Limb (tissue), 2 donors: Measurements from ENCODE around the gene LAMA3.

Experiments used
- DNase-seq, 2 donors: peaks; one replicate each; pipeline ENCODE4 v3.0.0-alpha.2; 2016; ENCODE audit errors: extremely low spot score in 2 of 2

The LAMA3 gene

GRCh38 chr18:23933407-23933806 is 244.2 kb downstream of the LAMA3 start:
- DNase-seq = no peak

GRCh38 chr18:23934252-23934651 is 245.0 kb downstream of the LAMA3 start:
- DNase-seq = no peak

- DNase-seq = no peak
Observed at GRCh38 chr18:23934863-23935262, 245.6 kb downstream of the LAMA3 start.

GRCh38 chr18:23935804-23936203 is 246.6 kb downstream of the LAMA3 start:
- DNase-seq = no peak

DNA sequence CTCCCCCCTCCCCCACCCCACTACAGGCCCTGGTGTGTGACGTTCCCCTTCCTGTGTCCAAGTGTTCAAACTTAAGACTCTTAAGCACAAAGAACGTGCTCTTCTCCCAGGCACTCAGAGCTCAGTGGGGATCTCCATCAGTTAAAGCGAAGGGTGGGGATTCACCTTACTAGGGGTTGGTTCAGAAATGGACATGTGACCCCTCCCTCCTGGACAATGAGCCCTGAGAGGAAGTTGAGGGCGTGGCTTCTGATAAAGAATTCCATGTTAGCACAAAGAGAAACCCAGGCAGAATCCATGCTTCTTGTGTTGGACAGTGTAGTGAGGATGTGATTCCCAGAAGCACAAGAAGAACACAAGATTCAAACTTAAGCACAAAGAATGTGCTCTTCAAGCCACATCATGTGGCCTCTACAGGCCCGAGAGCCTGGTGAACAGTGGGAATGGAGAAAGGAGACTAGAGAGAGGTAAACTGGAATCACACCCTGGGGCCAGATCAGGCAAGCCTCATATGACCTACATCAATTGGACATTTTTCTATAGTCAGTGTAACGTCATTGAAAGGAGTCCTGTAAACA is 247.2 kb downstream of the LAMA3 start:
- DNase-seq = no peak

- no peak for DNase-seq
Observed at GRCh38 chr18:23938043-23938756, 248.9 kb downstream of the LAMA3 start.

DNA sequence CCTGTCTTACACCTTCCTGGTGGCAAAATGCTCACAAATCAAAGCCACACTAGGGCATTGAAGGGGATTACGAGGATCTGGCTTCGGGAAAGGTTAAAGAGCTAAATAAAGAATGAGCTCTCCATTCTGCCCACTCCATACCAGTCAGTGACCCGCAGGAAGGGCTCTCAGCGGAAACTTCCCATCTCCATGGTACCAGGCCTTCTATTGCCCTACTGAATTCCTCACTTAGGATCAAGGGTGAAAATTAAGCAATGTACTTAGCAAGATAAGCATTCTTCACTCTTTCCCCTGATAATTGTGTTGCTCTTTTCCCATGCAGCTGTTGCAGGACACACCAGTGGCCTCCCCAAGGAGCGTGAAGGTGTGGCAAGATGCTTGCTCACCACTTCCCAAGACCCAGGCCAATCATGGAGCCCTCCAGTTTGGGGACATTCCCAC is 249.7 kb downstream of the LAMA3 start:
- no peak for DNase-seq

GRCh38 chr18:23939366-23939765 is 250.1 kb downstream of the LAMA3 start:
- no peak for DNase-seq

DNA sequence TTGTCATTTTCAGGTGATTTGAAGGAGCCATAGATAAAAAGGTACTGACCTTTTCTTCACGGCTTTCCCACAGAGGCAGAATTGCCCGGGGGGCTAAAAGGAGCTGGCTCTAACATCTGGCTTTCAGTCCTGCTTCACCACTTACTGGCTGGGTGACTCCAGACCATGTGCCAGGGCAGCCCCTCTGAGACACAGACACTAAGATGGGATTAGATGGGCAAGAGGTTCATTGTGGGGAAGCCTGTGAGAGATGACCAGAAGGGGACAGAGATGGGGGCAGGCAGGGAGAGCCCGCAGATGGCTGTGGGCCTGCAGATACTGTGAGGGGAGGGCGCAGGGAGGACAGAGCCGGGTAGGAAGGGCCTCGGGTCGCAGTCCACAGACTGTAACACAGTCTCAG is 250.6 kb downstream of the LAMA3 start:
- DNase-seq = no peak

GRCh38 chr18:23941791-23942190 is 252.5 kb downstream of the LAMA3 start:
- DNase-seq = no peak

GRCh38 chr18:23943104-23943503 is 253.9 kb downstream of the LAMA3 start:
- DNase-seq = no peak

GRCh38 chr18:23943903-23944624 is 254.8 kb downstream of the LAMA3 start:
- no peak for DNase-seq

DNA sequence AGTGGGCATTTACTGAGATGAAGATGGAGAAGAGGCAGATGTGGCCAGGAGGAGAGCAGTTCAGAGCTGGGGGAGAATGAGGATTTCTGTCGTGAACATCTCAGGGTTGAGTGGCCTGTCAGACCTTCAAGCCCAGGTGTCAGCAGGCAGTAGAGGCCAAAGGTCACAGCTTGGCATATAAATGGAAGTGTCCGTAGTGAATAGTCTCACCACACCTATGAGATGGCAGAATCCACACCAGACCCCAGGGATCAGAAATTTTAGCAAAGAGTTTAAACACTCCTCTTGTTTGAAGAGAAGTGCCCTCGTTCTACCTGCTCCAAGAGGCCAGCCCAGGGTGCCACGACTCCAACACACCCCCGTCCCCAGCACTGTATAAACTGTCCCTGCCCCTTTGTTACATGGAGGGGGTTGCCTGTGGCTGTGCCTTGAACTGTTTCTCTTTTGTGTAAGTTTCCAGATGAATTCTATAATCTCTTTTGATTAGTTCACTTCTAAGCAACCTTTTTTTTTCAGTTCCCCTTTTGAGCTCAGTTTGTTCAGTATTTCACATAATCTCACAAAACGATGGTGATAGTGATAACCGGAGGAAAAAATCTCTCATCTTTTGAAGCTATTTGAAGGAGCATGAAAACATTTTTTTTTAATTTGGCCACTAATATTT is 256.3 kb downstream of the LAMA3 start:
- DNase-seq = no peak

- no peak for DNase-seq
Observed at GRCh38 chr18:23949863-23950262, 260.6 kb downstream of the LAMA3 start.

- no peak for DNase-seq
Observed at GRCh38 chr18:23950644-23951043, 261.4 kb downstream of the LAMA3 start.

DNA sequence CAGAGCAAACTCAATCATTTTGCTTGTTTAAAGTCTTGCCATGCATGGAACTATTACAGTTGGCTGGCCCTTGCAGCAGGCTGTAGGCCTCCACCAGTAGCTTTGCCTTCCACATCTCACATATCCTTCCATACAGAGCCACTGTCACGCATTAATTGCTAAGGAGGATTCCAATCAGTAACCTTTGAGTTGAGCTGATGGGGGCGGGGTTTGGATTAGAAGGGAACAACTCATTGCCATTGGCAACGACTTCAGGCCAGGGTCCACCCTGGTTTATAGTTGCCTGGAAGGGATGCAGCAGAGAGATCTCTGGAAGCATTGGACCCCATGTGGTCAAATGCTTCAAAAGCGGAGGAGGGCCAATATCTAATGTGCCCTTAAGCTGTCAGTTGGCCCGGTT is 262.0 kb downstream of the LAMA3 start:
- no peak for DNase-seq

- no peak for DNase-seq
Observed at GRCh38 chr18:23953984-23954383, 264.7 kb downstream of the LAMA3 start.

DNA sequence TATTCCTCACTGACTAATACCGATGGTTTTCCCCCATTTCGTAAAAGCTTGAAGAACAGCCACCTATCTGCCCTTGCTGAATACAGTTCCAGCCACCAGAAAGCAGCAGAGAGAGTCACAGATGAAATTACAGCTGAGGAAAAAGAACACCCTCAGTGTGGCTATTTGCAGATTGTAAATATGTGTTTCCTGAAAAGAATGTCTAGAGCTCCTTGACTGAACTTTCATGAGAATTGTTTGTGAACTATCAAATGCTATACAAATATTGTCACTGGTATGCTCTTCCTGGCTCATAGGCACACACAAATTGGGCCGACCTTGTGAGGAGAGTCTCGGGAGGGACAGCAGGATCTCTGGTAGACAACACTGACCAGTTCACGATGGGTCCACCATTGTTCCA is 267.2 kb downstream of the LAMA3 start:
- DNase-seq = no peak

- DNase-seq = peak; percentile 24 to 50
Observed at GRCh38 chr18:23958036-23958435, 268.8 kb downstream of the LAMA3 start.

DNA sequence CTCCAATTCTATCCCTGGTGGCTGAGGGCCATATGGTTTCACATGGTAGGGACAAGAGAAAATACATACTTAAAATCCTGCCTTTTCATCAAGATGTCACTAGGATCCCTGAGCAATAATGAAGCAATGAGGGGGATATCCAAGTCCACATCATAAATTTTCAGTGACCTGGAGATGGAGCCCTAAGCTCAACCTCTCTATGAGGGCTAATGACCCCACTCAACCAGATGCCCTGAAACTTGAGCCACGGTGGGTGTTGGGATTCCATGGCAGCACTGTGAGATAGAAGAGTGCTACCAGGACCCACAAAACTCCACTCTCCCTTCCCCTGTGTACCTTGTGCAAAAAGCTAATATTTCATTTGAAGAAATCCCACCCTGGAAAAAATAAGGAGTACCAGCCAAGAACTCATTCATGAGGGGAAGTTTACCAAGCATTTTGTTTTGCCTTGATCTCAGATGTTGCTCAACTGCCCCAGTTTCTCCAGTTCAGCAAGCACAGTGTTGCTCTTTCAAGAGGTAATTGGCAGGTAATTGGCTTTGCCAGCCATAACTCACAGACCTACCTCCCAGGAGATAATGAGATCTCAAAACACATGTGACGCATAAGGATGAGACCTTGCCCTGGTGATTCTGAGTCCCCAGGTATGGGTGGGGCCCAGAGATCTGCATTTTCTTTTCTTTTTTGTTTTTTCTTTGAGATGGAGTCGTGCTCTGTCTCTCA is 274.4 kb downstream of the LAMA3 start:
- no peak for DNase-seq
